Myocyte (in vitro differentiated cells): ENCODE measurements around the gene CAMK1D. TPM values are rescaled to one million over a fixed set of nuclear protein-coding genes. Genes with fewer than 3 reads are reported as not detected.
A peak's percentile ranks its signal among the peaks of the same experiment; 100 is the strongest.

ENCODE experiments used
- DNase-seq: peaks from one replicate; pipeline ENCODE4 v3.0.0-alpha.2; 2012; ENCODE audit warnings: low read depth
- total RNA-seq: library from RNA; depleted of rRNA; stranded (reverse); fragments of >200 nt; gene quantifications from 2 replicates; pipeline ENCODE4 v1.2.3, GENCODE V29; 2014

CAMK1D gene
- total RNA-seq, 1 donor from 2014 or later, result 0.96 TPM

GRCh38 chr10:12685261-12686058 lies 336.1 kb downstream of the CAMK1D start:
- peak; percentile 40 for DNase-seq

DNA sequence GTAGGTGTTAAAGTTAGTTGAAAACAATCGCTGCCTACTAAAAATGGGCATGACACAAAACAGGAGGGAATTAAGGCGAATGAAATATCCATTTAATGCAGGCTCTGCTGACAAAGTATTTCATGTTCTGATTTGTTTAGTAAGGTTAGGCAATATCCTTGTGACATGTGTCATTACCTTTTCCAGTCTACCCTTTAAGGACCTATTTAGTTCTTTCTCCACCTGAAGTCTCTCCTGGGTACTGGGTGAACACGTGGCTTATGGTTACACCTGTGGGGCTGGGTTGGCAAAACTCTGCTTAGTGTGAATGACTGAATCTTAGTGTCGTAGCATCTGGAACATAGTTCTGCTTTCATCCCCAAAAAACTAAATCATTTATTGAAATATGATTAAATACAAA lies 338.6 kb downstream of the CAMK1D start:
- no peak for DNase-seq

GRCh38 chr10:12689893-12690292 lies 340.5 kb downstream of the CAMK1D start:
- DNase-seq, result no peak

DNA sequence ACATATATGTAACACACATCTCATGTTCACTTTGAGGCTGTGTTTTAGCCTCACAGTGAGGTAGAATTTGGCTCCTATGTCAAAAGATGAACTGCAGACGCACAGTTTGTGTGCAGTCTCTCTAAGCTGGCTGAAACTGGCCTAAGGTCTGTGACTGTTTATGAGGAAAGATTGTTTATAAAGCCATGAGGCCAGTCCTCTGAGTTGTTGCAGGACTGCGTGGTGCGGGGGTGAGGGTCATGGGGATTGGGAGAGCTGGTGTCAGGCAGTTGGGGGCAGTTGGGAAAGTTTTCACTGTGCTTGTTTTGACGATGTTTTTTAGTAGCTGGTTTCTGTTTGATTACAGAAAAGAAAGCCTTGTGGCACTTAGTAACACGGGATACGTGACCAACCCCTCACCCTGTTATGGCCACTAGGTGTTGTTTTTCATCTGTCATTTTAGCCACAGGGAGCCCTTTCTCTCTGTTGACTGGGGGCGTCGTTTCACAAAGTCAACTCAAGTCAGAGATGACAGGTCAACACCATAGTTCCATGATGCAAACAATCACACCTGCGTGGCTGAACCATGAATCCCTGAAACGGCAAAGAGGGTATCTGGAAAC lies 341.3 kb downstream of the CAMK1D start:
- no peak for DNase-seq

- no peak for DNase-seq
Measured at GRCh38 chr10:12691596-12691995, 342.2 kb downstream of the CAMK1D start.

DNA sequence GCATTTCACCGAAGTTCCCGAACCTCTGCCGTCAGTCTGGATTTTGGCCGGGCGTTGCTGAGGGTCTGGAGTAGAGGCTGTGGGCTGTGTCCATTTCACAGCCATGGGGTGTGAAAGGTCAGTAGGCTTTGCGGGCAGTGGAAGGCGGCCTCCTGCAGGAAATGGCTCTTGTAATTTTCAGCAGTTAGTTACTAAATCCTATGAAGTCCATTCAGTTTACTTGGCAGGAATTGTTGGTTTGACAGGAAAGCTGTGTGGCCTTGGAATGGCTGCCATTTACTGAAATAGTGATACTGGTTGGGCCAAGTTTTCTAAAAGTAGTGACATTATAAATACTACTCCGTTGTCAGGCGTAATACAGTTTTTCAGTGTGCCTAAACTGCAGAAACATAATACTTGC lies 348.4 kb downstream of the CAMK1D start:
- DNase-seq, result no peak

DNA sequence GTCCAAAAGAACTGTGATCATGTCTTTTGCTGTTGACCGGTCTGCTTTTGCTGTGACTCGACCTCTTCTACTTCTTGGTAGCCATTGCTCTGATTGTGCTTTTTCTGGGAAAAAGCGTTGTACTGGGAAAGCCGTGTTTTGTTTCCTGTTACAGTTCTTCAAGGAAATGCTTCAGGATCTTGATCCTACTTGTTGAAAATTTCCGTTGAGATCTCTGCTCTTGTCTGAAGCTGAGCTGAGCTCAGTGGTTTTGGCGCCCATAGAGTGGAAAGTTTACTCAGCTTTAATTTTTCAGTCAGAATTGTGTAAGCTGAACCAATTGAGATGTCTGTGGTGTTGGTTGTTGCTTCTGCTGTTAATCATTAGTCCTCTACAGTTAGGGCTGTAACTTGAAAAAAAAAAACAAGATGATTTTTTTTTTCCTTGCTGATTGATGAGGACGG lies 349.9 kb downstream of the CAMK1D start:
- DNase-seq, result no peak

GRCh38 chr10:12699781-12700556 lies 350.6 kb downstream of the CAMK1D start:
- no peak for DNase-seq

DNA sequence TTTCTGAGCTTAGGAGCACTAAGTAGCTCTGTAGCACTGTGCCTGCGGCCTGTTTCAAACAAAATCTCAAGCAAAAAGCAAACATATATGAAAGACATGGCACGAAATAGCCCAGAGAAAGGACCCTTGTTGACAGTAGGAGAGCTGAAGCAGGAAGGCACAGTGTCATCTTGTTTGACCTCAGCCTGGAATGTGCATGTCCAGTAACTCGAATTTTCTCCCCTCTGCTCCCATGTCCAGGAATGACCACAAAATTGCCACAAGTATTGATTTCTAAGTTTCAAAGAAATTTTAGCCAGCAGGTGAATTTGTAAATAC lies 351.2 kb downstream of the CAMK1D start:
- DNase-seq, result no peak

DNA sequence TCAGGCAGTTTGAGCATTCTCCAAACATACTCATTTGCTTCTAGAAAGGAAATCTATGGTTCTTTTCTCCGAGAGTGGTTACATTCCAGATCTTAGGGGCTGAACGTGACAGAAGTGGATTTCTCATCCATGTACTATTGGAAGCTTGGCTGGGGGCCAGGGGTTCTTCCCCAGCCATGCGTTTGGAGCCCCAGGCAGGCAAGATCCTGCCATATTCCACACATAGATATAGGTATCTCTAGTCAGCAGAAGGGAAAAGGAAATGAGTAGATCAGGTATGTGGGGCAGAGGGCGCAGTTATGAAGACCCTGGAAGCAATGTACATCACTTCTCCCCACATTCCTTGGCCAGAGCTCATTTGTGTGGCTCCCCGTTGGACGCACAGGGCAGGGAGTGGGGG lies 352.3 kb downstream of the CAMK1D start:
- no peak for DNase-seq

GRCh38 chr10:12702215-12702770 lies 352.9 kb downstream of the CAMK1D start:
- DNase-seq, result no peak

DNA sequence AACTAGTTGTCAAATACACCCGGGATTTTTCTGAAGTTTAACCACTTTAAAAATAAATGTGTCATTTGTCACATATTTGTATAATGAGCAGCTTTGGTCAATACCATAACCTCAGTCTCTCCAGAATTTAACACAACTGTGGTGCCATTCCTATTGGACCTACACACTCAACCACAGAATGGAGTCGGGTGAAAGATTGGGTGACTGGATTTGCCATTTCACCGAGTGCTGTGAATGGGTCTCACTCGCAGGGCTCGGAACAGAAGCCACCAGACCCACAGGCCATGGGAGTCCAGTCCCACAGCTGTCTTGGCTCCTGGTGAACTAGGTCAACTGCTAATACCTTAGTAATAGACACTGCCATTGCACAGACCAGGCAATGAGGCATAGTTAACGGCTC lies 353.8 kb downstream of the CAMK1D start:
- DNase-seq, result peak; percentile 65

DNA sequence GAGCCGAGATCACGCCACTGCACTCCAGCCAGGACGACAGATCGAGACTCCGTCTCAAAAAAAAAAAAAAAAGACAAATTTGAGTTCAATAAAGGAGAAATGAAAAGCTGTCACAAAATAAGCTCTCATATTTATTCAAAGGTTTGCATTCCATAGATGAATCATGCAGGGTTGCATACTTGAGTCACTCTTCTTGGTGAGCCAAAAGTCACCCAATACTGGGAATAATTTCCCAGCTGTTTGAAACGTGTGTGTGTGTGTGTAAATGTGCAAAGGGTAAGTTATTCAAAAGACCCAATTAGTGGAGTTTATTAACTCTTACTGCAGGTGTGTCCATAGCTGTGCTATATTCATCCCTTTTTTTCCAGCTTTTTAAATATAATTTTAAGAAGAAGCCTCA lies 354.5 kb downstream of the CAMK1D start:
- DNase-seq, result peak; percentile 71

DNA sequence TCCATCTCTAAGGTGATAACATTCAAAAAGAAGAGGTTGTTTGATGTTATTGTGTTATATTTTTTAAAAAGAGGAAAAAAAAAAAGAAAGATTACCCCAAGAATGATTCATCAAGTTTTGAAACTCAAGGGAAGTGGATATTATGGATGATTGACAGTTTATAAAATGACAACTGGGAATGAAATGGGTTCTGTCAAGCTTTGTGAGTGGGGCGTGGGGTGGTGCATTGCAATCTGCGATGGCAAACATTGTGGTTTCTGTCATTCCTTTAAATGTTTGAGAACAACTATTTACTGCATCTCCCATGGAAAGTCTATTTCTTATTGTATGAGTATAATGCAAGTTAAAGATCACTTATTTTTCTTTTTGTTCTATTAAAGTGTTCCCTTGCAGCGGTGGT lies 355.1 kb downstream of the CAMK1D start:
- DNase-seq, result no peak

GRCh38 chr10:12705943-12706342 lies 356.6 kb downstream of the CAMK1D start:
- no peak for DNase-seq

- DNase-seq, result peak; percentile 64
Measured at GRCh38 chr10:12707461-12708185, 358.3 kb downstream of the CAMK1D start.

- DNase-seq, result no peak
Measured at GRCh38 chr10:12709000-12709401, 359.7 kb downstream of the CAMK1D start.

GRCh38 chr10:12709521-12709963 lies 360.2 kb downstream of the CAMK1D start:
- DNase-seq, result no peak

DNA sequence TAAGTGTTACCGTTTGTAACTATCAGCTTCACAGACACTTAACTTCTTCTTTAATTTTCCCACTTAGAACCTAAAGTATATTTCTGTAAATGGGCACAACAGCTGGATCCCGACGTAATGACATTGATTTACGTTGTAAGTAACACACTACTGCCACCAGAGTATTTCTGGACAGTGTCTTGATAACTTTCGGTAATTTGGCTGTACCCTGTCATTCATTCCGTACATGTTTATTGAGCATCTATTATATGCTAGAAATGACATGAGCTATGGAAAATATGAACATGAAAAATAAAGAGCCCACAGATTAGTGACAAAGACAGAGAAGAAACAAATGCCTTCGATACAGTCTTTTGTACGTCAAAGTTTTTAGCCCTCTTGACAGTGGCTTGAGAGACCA lies 360.8 kb downstream of the CAMK1D start:
- DNase-seq, result no peak

DNA sequence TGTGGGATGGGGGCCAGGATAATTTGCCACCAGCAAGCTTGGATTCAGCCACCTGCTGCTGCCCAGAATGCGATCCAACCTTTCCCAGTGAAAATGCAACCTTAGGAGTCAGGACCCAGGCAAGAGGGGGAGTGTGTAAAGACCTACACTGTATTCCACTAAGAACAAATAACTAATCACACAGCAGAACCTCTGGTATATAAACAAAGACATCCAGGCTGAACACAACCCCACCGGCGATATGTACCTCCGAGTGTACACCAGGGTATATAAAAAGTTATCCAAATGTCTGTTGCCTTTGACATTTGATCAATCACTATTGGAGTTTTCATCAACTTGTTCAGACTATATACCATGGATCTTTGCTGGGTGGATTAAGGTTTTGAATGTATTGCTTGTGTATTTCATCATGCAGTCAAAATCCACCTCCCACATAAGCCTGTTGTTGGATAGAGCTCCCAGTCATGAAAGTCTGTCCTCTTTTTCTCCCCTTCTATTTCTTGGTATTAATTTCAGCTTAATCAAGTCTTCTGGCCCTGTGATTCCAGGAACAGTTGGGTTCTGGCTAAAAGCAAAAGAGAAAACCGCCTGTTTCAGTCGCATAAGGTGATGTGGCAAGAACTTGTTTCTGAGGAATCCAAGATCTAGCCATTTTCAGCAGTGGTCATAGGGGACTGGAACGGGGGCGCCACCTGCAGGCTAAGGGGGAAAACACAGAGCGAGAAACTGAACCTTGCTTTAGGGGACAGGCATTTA lies 361.4 kb downstream of the CAMK1D start:
- peak; percentile 85 for DNase-seq

- DNase-seq, result no peak
Measured at GRCh38 chr10:12711350-12711708, 362.0 kb downstream of the CAMK1D start.
